Right kidney (tissue), 9 donors: ENCODE results near the gene UGT2B10.
"Not testable (repeated sequence)": the region's sequence is repeated elsewhere in the genome, so short reads cannot be mapped to it uniquely, and the experiment has no call there.

Experiments
- DNase-seq: peaks from one replicate; pipeline ENCODE4 v3.0.0-alpha.2; 2016
- long read RNA-seq, 8 donors: transcript quantifications; one replicate each; lab custom pipeline, GENCODE V29; 2026

UGT2B10 gene
- long read RNA-seq, donor 1 = 0 reads
- long read RNA-seq, donor 2, partial matches to known transcripts = 0 of 8 reads
- long read RNA-seq, donor 2, other reads (novel, unspliced or antisense) = 8 of 8 reads
- long read RNA-seq, donor 3 = 0 reads
- long read RNA-seq, donor 4 = 0 reads
- long read RNA-seq, donor 5 = 0 reads
- long read RNA-seq, donor 6 = 0 reads
- long read RNA-seq, donor 7 = 0 reads
- long read RNA-seq, donor 8 = 0 reads

DNA sequence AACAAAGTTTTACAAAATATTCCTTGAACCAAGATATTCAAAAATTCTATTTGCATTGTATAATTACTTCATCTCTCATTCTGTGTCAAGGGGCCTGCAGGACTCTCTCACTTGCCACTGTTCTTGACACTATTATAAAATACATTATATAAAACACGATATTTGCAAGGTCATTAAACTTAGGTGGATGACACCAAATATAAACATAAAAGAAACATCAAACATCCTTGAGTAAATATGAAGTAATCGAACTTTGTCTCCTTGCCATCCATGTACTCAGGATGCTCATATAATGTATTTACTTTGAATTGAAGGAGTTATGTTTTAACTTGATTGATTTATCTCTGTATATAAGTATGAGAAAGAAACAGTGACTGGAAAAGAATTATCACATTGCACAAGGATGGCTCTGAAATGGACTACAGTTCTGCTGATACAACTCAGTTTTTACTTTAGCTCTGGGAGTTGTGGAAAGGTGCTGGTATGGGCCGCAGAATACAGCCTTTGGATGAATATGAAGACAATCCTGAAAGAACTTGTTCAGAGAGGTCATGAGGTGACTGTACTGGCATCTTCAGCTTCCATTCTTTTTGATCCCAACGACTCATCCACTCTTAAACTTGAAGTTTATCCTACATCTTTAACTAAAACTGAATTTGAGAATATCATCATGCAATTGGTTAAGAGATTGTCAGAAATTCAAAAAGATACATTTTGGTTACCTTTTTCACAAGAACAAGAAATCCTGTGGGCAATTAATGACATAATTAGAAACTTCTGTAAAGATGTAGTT is at the start of gene UGT2B10:
UGT2B10 (plus strand) TSS at position 378 of the 793 bp plus-strand sequence; CDS start at position 404, 26 bp downstream.
- not testable (repeated sequence) for DNase-seq

GRCh38 chr4:68771836-68772235 is 44.0 kb upstream of the UGT2B10 start:
- not testable (repeated sequence) for DNase-seq

DNA sequence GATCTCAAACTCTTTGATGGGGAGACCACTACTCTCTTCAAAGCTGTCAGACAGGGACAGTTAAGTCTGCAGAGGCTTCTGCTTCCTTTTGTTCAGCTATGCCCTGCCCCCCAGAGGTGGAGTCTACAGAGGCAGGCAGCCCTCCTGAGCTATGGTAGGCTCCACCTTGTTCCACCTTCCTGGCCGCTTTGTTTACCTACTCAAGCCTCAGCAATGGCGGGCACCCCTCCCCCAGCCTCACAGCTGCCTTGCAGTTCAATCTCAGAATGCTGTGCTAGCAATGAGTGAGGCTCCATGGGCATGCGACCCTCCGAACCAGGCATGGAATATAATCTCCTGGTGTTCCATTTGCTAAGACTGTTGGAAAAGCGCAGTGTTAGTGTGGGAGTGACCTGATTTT is 42.1 kb upstream of the UGT2B10 start:
- no peak for DNase-seq

GRCh38 chr4:68780232-68780631 is 35.6 kb upstream of the UGT2B10 start:
- DNase-seq = no peak

GRCh38 chr4:68797048-68797447 is 18.7 kb upstream of the UGT2B10 start:
- DNase-seq = no peak

GRCh38 chr4:68797618-68798017 is 18.2 kb upstream of the UGT2B10 start:
- DNase-seq = no peak

- DNase-seq = no peak
Observed at GRCh38 chr4:68803013-68803412, 12.8 kb upstream of the UGT2B10 start.

- no peak for DNase-seq
Observed at GRCh38 chr4:68808060-68808459, 7.7 kb upstream of the UGT2B10 start.

DNA sequence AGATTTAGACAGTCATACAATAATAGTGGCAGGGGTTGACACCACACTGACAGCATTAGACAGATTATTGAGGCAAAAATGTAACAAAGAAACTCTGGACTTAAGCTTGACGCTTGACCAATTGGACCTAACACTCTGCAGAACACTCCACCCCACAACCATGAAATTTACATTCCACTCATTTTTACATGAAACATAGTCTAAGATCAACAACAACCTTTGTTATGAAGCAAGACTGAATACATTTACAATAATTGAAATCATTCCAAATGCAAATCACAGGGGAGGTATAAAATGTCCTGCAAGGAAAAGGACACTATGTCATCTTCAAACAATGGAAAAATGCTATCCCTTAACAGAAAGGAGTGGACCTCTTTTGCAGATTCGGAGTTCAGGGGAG is 4.9 kb upstream of the UGT2B10 start:
- DNase-seq = no peak

GRCh38 chr4:68816410-68817265 is 844 bp downstream of the UGT2B10 start:
- not testable (repeated sequence) for DNase-seq

DNA sequence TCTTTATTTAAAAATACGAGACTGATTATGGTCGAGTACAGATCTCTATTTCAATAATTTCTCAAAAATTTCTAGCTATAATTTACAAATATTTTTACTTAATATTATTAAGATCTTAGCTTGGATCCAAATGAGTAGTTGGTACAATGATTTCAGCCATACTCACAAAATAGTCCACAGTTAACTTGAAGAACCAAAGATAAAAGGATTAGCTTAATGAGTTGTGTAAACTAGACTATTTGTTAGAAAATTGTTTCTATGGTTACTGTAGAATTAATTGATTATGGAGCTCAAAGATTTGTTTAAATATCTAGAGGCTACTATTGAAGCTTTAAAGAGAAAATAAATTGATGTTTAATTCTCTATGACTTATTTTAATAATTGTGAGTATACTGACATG is 1.6 kb downstream of the UGT2B10 start:
- DNase-seq = no peak

DNA sequence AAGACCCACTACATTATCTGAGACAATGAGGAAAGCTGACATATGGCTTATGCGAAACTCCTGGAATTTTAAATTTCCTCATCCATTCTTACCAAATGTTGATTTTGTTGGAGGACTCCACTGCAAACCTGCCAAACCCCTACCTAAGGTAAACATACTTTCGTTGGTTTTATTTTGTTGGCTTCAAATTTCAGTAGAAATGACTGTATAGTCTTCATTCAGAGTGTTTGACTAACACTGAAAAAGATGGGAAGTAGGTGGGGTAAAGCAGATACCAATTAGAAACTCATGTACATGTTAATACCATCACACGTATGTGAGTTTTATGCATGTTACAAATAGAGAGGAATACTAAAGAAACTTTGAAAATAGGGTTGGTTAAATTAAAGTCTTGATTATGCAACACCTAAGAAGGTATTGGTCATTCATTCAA is 2.3 kb downstream of the UGT2B10 start:
- not testable (repeated sequence) for DNase-seq

DNA sequence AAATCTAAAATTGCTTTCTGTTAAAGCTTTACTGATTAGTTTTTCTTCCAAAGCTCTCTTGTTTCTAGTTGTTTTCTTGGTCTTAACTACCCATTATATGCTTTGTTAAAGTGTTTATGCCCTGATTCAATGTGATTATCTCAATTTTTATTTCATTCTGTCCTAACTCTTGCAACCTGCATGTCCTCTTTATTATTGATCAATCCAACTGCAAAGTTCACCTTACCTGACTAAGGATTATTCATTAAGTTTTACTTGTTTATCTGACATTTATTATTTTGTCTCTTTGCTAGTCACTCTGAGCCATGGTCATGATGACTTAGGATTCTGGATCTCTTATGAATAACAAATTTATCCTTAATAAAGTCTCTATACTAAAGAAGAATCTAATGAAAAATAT is 15.8 kb downstream of the UGT2B10 start:
- no peak for DNase-seq

GRCh38 chr4:68850293-68850692 is 34.5 kb downstream of the UGT2B10 start:
- no peak for DNase-seq

GRCh38 chr4:68855771-68856170 is 40.0 kb downstream of the UGT2B10 start:
- no peak for DNase-seq

GRCh38 chr4:68858039-68858438 is 42.2 kb downstream of the UGT2B10 start:
- no peak for DNase-seq

GRCh38 chr4:68859655-68860054 is 43.9 kb downstream of the UGT2B10 start:
- no peak for DNase-seq

GRCh38 chr4:68861057-68861456 is 45.3 kb downstream of the UGT2B10 start:
- no peak for DNase-seq

GRCh38 chr4:68864438-68865187 is 48.8 kb downstream of the UGT2B10 start:
- no peak for DNase-seq

DNA sequence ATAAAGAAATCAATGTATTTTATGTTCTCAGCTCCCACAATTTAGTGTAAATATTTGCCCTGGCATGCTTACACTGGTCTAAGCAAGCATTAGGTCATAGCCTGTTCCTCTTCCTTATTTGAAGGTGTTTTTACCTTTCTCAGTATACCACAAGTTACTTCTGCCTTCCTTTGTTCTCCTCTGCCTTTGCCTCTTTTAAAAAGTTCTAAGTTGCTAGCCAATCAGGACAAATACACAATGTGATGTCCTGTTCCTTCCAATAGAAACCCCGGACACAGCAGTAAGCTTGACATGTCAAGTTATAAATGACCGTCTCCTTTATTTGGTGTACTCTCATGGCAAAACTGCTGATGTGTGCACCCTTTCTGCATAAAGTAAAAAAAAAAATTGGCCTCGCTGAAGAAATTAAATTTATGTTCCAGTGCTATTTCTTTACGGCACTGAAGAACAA is 49.4 kb downstream of the UGT2B10 start:
- no peak for DNase-seq

DNA sequence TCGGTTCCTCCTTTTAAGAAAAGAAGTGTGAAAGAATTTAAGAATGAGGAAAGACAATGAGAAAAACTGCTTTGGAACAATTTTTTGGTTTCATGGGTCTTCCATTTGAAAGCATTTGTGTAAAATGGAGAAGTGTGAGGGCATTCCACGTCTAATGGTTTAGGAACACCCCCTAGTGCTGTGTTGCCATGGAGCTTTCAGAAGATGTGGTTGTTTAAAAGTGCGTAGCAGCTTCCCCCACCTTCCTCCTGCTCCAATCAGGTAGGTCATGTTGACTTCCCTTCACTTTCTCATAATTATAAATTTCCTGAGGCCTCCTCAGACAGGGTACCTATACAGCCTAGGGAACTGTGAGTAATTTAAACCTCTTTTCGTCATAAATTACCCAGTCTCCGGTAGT is 50.0 kb downstream of the UGT2B10 start:
- DNase-seq = no peak

- DNase-seq = no peak
Observed at GRCh38 chr4:68869274-68869773, 53.5 kb downstream of the UGT2B10 start.
